ENCODE results near the gene LHX3. TPM values are rescaled to one million over a fixed set of nuclear protein-coding genes. Genes with fewer than 3 reads are reported as not detected.

Gene LHX3
- total and polyA plus RNA-seq, 2 of the 8 experiments (the other 6 are each of a cell fraction or from before 2014, with no cell fraction given), result 0.02 TPM; not detected in 1

GRCh38 chr9:136235709-136236455 lies 31.0 kb upstream of the LHX3 start:
- Histone ChIP-seq H3K23me2 (ENCODE audit: low read depth, low read length) (no peaks in the 10 kb centered on the region), H3K9ac (replicated peaks in 1 of 4; ENCODE audit: extremely low read depth in 1 of 4, low read depth in 3 of 4, low read length in 3 of 4) (no peak overlapping the region), H3K36me3 (ENCODE audit: control insufficient read depth in 2 of 4, insufficient read depth in 4 of 4, low read length in 3 of 4) (peaks cover 0 to 14% (median 1%) of the 10 kb centered on the region in 4 experiments; a peak in 2 of 8 replicates), H3K4ac (replicated peaks; ENCODE audit: insufficient read length, low read depth, low read length) (no peak overlapping the region), H3K4me3 (ENCODE audit: extremely low read depth in 1 of 4, insufficient read depth in 2 of 4, low read depth in 3 of 4, low read length in 4 of 4) (no peak overlapping the region), H3K79me2 (ENCODE audit: control insufficient read depth in 1 of 2, insufficient read depth in 2 of 2, low read length in 2 of 2) (peaks cover 6 to 82% of the 10 kb centered on the region in 2 experiments; a peak in 3 of 4 replicates), H3K23ac (ENCODE audit: insufficient read length) (no peak overlapping the region), H3K4me1 (replicated peaks in 1 of 4; ENCODE audit: control insufficient read depth in 3 of 4, insufficient read depth in 4 of 4, low read length in 3 of 4) (no peaks in the 10 kb centered on the region; a peak in 2 of 7 replicates), H4K8ac (ENCODE audit: extremely low read depth, insufficient read depth, low read length) (peak overlapping the region; percentile 15; the same call in 1 of the 2 replicates), H2BK20ac (ENCODE audit: low read length) (no peak overlapping the region), H2BK12ac (ENCODE audit: low read depth, low read length) (no peak overlapping the region), H4K91ac (replicated peaks; ENCODE audit: insufficient read length, low read length) (no peak overlapping the region), H2BK5ac (ENCODE audit: low read depth, low read length) (no peak overlapping the region), H2BK15ac (ENCODE audit: low read length) (no peak overlapping the region), H2BK120ac (replicated peaks; ENCODE audit: low read depth, low read length) (no peak overlapping the region), H3K79me1 (ENCODE audit: low read depth, low read length) (peaks cover 32% of the 10 kb centered on the region), H3K18ac (ENCODE audit: extremely low read depth, low read length) (no peak overlapping the region), H3K4me2 (ENCODE audit: insufficient read depth in 1 of 2, low read depth in 2 of 2, low read length in 2 of 2) (no peak overlapping the region), H2AFZ (ENCODE audit: low read length) (no peak overlapping the region), H3K27me3 (replicated peaks in 1 of 4; ENCODE audit: control insufficient read depth in 3 of 4, extremely low read depth in 1 of 4, insufficient read depth in 3 of 4, low read length in 3 of 4) (no peaks in the 10 kb centered on the region), H3K14ac (ENCODE audit: insufficient read length) (no peak overlapping the region), H3K56ac (replicated peaks; ENCODE audit: insufficient read length, low read depth, low read length) (no peak overlapping the region), H4K5ac (ENCODE audit: insufficient read length, low read depth, low read length) (no peak overlapping the region), H3K27ac (ENCODE audit: low read depth, low read length) (no peak overlapping the region), H4K20me1 (replicated peaks in 1 of 2; ENCODE audit: control insufficient read depth in 1 of 2, insufficient read depth in 2 of 2, low read length in 2 of 2) (peaks cover 15 to 24% of the 10 kb centered on the region in 2 experiments), H2AK5ac (ENCODE audit: low read depth, low read length) (no peak overlapping the region), H3K9me3 (ENCODE audit: insufficient read depth in 2 of 2, low read depth in 1 of 2, low read length in 1 of 2) (no peaks in the 10 kb centered on the region)
- TF ChIP-seq JUND (IDR thresholded peaks at IDR 0.05; ENCODE audit: low read length) (no peak), PHF8 (conservative IDR thresholded peaks at IDR 0.05; ENCODE audit: low read depth, low read length) (no peak), SAP30 (IDR thresholded peaks at IDR 0.05; ENCODE audit: insufficient read depth, insufficient replicate concordance, low read length) (no peak), CREB1 (IDR thresholded peaks at IDR 0.05) (no peak), GABPA (IDR thresholded peaks at IDR 0.05; ENCODE audit: borderline replicate concordance, insufficient read depth, low read length) (no peak), POU5F1 (IDR thresholded peaks at IDR 0.05; ENCODE audit: low read depth, low read length) (no peak), MAFK (IDR thresholded peaks at IDR 0.05; ENCODE audit: low read depth, low read length) (no peak), HDAC6 (IDR thresholded peaks at IDR 0.05; ENCODE audit: low read depth, low read length) (no peak)
- CTCF ChIA-PET (ENCODE audit: partially characterized antibody), result interaction anchor here (0.7 to 1.5 kb wide), 4 partner anchors 15 to 65 kb away, joined by 3 to 8 read pairs (median 4); no protein-coding TSS in a partner anchor
- 94% methylated on average over 27 of the region's 27 CpGs; no CpG with 5 or more reads in 1 of the 2 experiments for WGBS, 2 experiments (ENCODE audit: extremely low coverage in 1 of 2, insufficient coverage in 1 of 2, insufficient read length in 1 of 2, insufficient replicate concordance in 2 of 2, low coverage in 1 of 2, low lambda C conversion rate in 2 of 2, missing lambda C conversion rate in 1 of 2)
- POLR2A ChIA-PET (ENCODE audit: partially characterized antibody), result interaction anchor here (1.1 kb wide), 1 partner anchor 9 kb away, joined by 4 read pairs; the partner anchor contains the start of gene QSOX2
- FAIRE-seq (no peak), DNase-seq (ENCODE audit: low read depth in 1 of 2, low spot score in 2 of 2) (no peak)

All from H1 (cell line).